Smooth muscle cell (in vitro differentiated cells): ENCODE data around the gene ZNF576. TPM values are rescaled to one million over a fixed set of nuclear protein-coding genes. Genes with fewer than 3 reads are reported as not detected.

Experiments used
- DNase-seq: peaks from one replicate; lab custom pipeline; 2025; ENCODE audit not compliant: unreplicated experiment; lab: John Stamatoyannopoulos, UW
- H2AFZ ChIP-seq: fragments of 200-600 bp; sonication (generic); 2 replicates; pipeline ENCODE4 v1.6.0; 2016; ENCODE audit warnings: antibody characterized with exemption, low read depth, mild to moderate bottlenecking
- H3F3A ChIP-seq: fragments of 200-600 bp; sonication (generic); 2 replicates; pipeline ENCODE4 v1.6.0; 2017; ENCODE audit warnings: antibody characterized with exemption, low read depth
- H3K27ac ChIP-seq: fragments of 200-600 bp; sonication (generic); 2 replicates; pipeline ENCODE4 v1.5.1; 2016; ENCODE audit warnings: low read depth, mild to moderate bottlenecking
- H3K27me3 ChIP-seq: fragments of 200-600 bp; sonication (generic); 2 replicates; pipeline ENCODE4 v1.6.1; 2016; ENCODE audit warnings: low read depth, mild to moderate bottlenecking
- H3K36me3 ChIP-seq: fragments of 200-600 bp; sonication (generic); 2 replicates; pipeline ENCODE4 v1.5.1; 2016; ENCODE audit warnings: low read depth
- H3K4me1 ChIP-seq: fragments of 200-600 bp; sonication (generic); 2 replicates; pipeline ENCODE4 v1.5.1; 2016; ENCODE audit warnings: low read depth
- H3K4me2 ChIP-seq: fragments of 200-600 bp; sonication (generic); 2 replicates; pipeline ENCODE4 v1.6.0; 2016; ENCODE audit warnings: mild to moderate bottlenecking
- H3K4me3 ChIP-seq: fragments of 200-600 bp; sonication (generic); 2 replicates; pipeline ENCODE4 v1.5.1; 2016; ENCODE audit warnings: mild to moderate bottlenecking
- H3K79me2 ChIP-seq: fragments of 200-600 bp; sonication (generic); 2 replicates; pipeline ENCODE4 v1.6.0; 2016; ENCODE audit warnings: low read depth, mild to moderate bottlenecking
- H3K9ac ChIP-seq: fragments of 200-600 bp; sonication (generic); 2 replicates; pipeline ENCODE4 v1.6.0; 2016; ENCODE audit warnings: low read depth
- H3K9me3 ChIP-seq: fragments of 200-600 bp; sonication (generic); replicated peaks from 2 replicates; pipeline ENCODE4 v1.5.1; 2016; ENCODE audit warnings: low read depth
- H4K20me1 ChIP-seq: fragments of 200-600 bp; sonication (generic); 2 replicates; pipeline ENCODE4 v1.6.0; 2016; ENCODE audit warnings: low read depth
- CTCF ChIP-seq: fragments of 200-600 bp; sonication (generic); IDR thresholded peaks from 2 replicates; pipeline ENCODE4 v1.5.1; 2017; ENCODE audit warnings: borderline replicate concordance, mild to moderate bottlenecking, antibody characterized with exemption; ENCODE audit not compliant: insufficient read depth, poor library complexity, severe bottlenecking
- WGBS: methylation state at CpG from one replicate; pipeline ENCODE4 v1.1.7; 2016; ENCODE audit warnings: low lambda C conversion rate; 5-methylcytosine and 5-hydroxymethylcytosine counted together
- polyA plus RNA-seq: library from polyadenylated mRNA; unstranded; fragments of >200 nt; fragmentation: Nextera tagmentation; extraction: Ambion mirVana; gene quantifications from 2 replicates; pipeline ENCODE4 v1.2.1, GENCODE V29; 2016
- total RNA-seq: library from RNA; depleted of rRNA; stranded (reverse); fragments of >200 nt; gene quantifications from 2 replicates; pipeline ENCODE4 v1.2.3, GENCODE V29; 2014

The ZNF576 gene
- total and polyA plus RNA-seq, 2 experiments from 2014 or later: 2.7 to 13.7 TPM

- H4K20me1 ChIP-seq: no peaks in the 10 kb centered on the region
- H3K4me3 ChIP-seq: peak overlapping the region; percentile 50
- WGBS: 18% methylated on average over 6 of the region's 9 CpGs
- no peaks in the 10 kb centered on the region for H3K79me2 ChIP-seq
- DNase-seq: no peak
- no peak overlapping the region for H3K27ac ChIP-seq
- no peaks in the 10 kb centered on the region for H3K9me3 ChIP-seq
- TF ChIP-seq CTCF: no peak
- peaks cover 7% of the 10 kb centered on the region for H3K4me1 ChIP-seq
- no peaks in the 10 kb centered on the region for H3K36me3 ChIP-seq
- H3K27me3 ChIP-seq: peaks cover 43% of the 10 kb centered on the region
- no peak overlapping the region for H3K9ac ChIP-seq
- no peak overlapping the region for H2AFZ ChIP-seq
- H3F3A ChIP-seq: no peaks in the 10 kb centered on the region
- peak overlapping the region; percentile 83 for H3K4me2 ChIP-seq
These were observed 44.0 kb downstream of the ZNF576 start for GRCh38 chr19:43640424-43640757.

- no peaks in the 10 kb centered on the region for H3K79me2 ChIP-seq
- H3K27ac ChIP-seq: no peak overlapping the region
- WGBS: 80% methylated on average over 2 of the region's 2 CpGs
- no peak overlapping the region for H2AFZ ChIP-seq
- no peak overlapping the region for H3K4me3 ChIP-seq
- peaks cover 43% of the 10 kb centered on the region for H3K27me3 ChIP-seq
- no peaks in the 10 kb centered on the region for H3K36me3 ChIP-seq
- TF ChIP-seq CTCF: no peak
- H3K9ac ChIP-seq: no peak overlapping the region
- H3K4me2 ChIP-seq: no peak overlapping the region
- no peaks in the 10 kb centered on the region for H3F3A ChIP-seq
- DNase-seq: no peak
- H3K4me1 ChIP-seq: peaks cover 1% of the 10 kb centered on the region
- no peaks in the 10 kb centered on the region for H3K9me3 ChIP-seq
- no peaks in the 10 kb centered on the region for H4K20me1 ChIP-seq
These were observed 44.9 kb downstream of the ZNF576 start for GRCh38 chr19:43641333-43641732.

GRCh38 chr19:43642531-43642930 lies 46.1 kb downstream of the ZNF576 start:
- Histone ChIP-seq H3K27me3 (peaks cover 39% of the 10 kb centered on the region), H3K27ac (no peak overlapping the region), H3K9ac (no peak overlapping the region), H3F3A (no peaks in the 10 kb centered on the region), H3K36me3 (peaks cover 3% of the 10 kb centered on the region), H3K9me3 (no peaks in the 10 kb centered on the region), H3K4me3 (no peak overlapping the region), H3K4me1 (no peaks in the 10 kb centered on the region), H4K20me1 (no peaks in the 10 kb centered on the region), H3K79me2 (no peaks in the 10 kb centered on the region), H2AFZ (no peak overlapping the region), H3K4me2 (no peak overlapping the region)
- TF ChIP-seq CTCF: no peak
- DNase-seq: no peak
- 79% methylated on average over 4 of the region's 4 CpGs for WGBS

- Histone ChIP-seq H3K9ac (no peak overlapping the region), H4K20me1 (no peaks in the 10 kb centered on the region), H3K4me2 (no peak overlapping the region), H3F3A (no peaks in the 10 kb centered on the region), H3K9me3 (no peaks in the 10 kb centered on the region), H3K79me2 (no peaks in the 10 kb centered on the region), H3K27ac (no peak overlapping the region), H3K36me3 (peaks cover 3% of the 10 kb centered on the region), H2AFZ (no peak overlapping the region), H3K4me3 (no peak overlapping the region), H3K27me3 (peaks cover 31% of the 10 kb centered on the region), H3K4me1 (no peaks in the 10 kb centered on the region)
- no peak for DNase-seq
- TF ChIP-seq CTCF: no peak
- WGBS: 82% methylated on average over 3 of the region's 3 CpGs
These were observed 46.9 kb downstream of the ZNF576 start for GRCh38 chr19:43643326-43643725.
